ENCODE results near the gene ARSG.

DNA sequence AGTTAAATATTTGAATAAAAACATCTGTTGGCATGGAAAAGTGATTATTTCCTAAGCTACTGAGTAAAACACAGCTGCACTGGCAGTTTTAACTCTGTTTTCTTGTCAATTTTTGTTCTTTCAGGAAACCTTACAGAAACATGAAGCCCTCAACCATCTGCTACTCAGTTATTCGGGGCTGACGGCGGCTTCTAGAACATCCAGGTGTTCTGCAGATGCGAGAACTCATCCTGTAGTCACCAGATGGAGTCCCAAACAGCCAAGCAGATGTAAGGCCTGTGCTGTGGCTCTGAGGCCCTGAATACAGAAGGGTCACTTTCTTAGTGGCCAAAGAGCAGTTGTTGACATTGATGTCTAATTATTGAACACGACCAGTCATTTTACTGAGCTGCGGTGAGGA, 15.5 kb downstream of the ARSG start:
- TF ChIP-seq, protein P1, sequence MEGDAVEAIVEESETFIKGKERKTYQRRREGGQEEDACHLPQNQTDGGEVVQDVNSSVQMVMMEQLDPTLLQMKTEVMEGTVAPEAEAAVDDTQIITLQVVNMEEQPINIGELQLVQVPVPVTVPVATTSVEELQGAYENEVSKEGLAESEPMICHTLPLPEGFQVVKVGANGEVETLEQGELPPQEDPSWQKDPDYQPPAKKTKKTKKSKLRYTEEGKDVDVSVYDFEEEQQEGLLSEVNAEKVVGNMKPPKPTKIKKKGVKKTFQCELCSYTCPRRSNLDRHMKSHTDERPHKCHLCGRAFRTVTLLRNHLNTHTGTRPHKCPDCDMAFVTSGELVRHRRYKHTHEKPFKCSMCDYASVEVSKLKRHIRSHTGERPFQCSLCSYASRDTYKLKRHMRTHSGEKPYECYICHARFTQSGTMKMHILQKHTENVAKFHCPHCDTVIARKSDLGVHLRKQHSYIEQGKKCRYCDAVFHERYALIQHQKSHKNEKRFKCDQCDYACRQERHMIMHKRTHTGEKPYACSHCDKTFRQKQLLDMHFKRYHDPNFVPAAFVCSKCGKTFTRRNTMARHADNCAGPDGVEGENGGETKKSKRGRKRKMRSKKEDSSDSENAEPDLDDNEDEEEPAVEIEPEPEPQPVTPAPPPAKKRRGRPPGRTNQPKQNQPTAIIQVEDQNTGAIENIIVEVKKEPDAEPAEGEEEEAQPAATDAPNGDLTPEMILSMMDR (IDR thresholded peaks at IDR 0.05) = no peak
- no peak for TF ChIP-seq EZH2 (IDR thresholded peaks at IDR 0.05)
